NCI-H2107 treated with DMSO at 0.1 percent for 48 hours (cell line): ENCODE results near the gene CREB3L2.
"Not testable (repeated sequence)": the region's sequence is repeated elsewhere in the genome, so short reads cannot be mapped to it uniquely, and the experiment has no call there.

ENCODE experiments used
- DNase-seq: peaks from one replicate; lab custom pipeline; 2025; ENCODE audit not compliant: unreplicated experiment; lab: John Stamatoyannopoulos, UW

Gene CREB3L2

GRCh38 chr7:137908106-137908505, 93.8 kb downstream of the CREB3L2 start:
- no peak for DNase-seq

GRCh38 chr7:137906636-137907035, 95.2 kb downstream of the CREB3L2 start:
- DNase-seq, result not testable (repeated sequence)

- no peak for DNase-seq
Observed at GRCh38 chr7:137904833-137905232, 97.1 kb downstream of the CREB3L2 start.

DNA sequence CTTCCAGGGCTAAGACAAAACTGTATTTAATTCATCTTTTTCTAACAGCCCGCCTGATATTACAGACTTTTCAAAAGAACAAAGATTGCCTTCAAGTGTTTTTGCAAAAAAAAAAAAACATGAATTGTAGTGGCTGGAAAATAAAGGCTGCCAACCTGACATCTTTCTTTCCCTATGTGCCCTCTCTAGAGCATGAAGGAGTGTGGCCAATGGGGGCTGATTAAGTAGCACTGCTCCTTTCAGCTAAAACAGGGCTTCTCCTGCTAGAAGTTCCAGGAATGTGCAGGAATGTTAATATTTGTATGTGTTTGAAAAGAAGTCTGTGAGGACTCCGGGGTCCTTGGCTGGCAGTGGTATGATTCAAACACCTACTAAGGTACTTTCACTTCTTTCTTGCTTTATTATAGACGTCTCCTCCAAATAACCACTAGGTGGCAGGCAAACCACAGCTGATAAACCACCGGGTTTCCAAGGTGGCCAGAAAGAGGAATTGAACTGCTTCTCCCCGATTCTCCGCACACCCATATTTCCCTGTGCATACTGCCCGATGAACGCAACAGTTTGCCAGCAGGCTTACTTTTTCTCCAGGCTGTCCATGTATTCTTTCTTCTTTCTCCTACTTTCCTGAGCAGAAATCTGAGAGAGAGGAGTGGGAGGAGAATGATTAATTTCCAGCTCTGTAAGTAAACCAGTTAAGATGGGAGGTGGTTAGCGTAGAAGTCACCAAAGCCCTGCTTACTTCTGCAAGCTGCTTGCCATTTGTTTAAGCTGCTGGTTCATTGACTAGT, 98.3 kb downstream of the CREB3L2 start:
- peak; percentile 85 for DNase-seq

DNA sequence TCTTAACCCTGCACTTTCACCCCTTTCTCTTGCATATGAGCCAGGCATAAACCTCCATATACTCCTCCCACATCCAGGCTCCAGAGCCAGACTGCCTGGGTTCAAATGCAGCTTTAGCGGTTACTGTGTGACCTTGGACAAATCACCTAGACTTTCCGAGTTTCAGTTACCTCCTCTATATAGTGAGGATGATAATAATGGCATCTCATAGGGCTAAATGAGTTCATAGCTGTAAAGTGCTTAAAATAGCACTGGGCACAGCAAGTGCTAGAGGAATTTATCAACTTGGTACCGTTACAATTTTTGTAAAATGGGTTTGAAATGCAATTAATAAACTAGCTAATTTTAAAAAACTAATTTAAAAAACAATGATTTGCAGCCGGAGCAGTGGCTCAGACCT, 101.7 kb downstream of the CREB3L2 start:
- DNase-seq, result no peak

DNA sequence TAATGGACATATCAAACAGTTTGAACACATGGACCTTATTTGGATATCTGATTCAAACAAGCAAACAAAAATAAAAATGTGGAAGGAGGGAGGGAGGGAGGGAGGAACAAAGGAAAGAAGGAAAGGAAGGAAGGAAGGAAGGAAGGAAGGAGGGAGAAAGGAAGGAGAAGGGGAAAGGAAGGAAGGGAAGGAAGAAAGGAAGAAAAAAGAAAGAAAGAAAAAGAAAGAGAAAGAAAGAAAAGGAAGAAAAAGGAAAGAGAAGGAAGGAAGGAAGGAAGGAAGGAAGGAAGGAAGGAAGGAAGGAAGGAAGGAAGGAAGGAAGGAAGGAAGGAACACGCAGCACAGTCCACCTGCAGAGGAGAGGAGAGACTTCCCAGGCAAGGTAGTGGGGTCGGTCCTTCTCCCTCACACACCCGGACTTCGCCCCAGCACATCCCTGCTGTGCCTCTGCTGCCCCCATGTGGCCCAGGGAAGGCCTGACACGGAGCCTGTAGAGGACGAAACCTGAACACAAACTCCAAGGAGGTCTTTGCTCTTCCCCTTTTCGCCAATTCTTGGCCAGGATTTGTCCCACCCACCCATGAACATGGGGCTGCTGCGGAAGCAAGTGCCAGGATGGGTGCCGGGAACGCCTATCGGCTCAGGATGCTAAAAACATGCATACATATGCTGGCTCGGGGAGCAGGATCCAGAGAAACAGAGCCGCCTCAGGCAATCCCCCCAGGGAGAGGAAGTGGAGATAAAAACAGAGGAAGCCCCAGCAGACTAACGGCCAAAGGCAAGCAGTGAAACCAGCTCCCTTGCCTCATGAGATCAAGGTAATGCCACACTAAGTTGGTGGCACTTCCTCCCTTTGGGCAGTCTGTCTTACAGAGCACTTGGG, 102.8 kb downstream of the CREB3L2 start:
- DNase-seq, result peak; percentile 18

GRCh38 chr7:137895301-137896221, 106.3 kb downstream of the CREB3L2 start:
- no peak for DNase-seq

GRCh38 chr7:137893143-137893742, 108.6 kb downstream of the CREB3L2 start:
- DNase-seq, result no peak

DNA sequence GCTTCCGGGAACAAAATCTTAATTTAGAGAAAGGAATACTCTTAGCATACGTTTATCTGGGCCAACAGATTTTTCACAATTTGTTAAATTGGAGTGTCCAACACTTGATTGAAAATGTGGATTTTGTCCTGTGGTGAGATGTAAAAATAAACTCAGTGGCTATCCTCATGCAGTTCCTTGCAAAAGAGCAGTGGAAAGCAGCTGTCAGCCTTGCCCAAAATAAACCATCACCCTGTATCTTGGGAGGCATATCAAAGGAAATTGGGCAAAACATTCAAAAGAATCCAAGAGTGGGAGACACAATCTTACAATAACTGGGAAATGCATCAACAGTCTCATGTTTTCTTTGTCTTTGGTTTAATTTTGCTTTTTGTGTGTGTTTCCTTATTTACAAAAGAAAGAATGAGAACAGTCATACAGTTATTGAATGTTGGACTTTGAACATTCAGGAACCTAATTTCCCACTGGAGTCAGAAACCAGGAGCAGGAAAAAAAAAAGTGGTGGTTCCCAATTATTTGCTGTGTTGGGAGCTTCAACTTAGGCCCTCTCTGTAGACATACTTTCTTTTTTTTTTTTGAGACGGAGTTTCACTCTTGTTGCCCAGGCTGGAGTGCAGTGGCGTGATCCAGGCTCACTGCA, 110.8 kb downstream of the CREB3L2 start:
- no peak for DNase-seq

DNA sequence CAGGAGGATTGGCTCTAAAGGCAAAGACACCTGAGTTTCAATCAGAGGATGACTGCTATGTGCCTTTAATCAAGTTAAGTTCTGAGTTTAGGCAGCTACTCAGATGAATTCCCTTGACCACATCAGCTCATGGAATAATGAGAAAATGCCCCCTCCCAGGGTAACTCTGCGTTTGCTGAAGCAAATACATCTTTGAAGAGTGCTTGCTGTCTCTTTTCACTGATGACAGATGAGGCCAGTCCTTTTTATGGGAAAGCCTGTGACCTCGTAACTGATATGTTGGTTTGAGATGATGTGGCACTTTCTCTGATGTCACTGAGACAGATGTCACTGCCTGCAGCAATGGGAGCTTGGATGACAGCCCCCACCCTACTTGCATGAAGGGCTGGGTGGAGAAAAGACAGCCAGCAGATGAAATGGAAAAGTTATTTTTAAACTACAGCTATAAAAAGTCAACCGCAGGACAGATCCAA, 111.4 kb downstream of the CREB3L2 start:
- no peak for DNase-seq

DNA sequence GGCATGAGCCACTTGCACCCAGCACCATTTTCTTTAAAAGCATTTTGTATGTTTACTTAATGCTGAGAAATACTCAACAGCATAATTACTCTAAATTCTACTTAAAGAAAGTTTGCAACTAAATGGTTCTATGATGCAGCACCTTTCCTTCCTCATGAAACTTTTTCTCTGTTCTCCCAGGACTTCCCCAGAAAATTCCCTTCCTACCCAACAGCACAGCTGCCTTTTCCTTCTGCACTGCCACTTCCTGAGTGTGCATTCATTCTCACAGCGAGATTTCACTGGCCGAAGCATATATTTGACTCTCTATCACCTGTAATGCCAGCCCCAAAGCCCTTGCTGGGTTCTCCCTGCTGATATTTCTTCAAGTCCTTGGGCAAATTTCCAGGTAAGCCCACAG, 113.6 kb downstream of the CREB3L2 start:
- DNase-seq, result no peak

- no peak for DNase-seq
Observed at GRCh38 chr7:137886746-137887145, 115.1 kb downstream of the CREB3L2 start.

DNA sequence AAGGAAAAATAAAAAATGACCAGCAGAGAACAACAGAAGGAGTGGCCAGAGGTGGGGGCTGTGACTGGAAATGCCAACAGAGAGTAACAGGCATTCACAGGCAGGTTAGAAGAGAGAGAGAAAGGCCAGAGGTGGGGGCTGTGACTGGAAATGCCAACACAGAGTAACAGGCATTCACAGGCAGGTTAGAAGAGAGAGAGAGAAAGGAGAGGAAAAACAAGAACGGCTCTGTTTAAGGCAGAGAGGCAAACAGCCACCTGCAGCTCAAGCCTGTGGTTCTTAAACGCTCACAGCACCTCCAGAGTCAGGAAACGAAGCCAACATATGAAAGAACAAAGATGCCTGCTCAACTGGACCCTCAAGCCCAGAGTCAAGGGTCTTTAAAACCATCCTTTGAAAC, 115.6 kb downstream of the CREB3L2 start:
- no peak for DNase-seq

DNA sequence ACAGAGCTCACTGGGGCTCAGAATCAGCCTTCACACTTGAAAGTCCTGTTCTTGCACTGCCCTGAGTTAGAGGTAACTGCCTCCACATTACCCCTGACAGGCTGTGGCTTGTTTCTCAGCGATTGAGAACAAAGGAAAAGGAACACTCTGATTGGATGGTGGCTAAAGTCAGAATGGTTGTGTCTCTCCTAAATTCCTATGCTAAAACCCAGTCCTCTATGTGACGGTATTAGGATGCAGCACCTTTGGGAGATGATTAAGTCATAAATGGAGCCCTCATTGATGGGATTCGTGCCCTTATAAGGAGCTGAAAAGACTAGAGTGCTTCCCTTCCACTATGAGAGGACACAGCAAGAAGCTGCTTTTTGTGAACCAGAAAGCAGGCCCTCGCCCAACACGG, 116.2 kb downstream of the CREB3L2 start:
- DNase-seq, result no peak

DNA sequence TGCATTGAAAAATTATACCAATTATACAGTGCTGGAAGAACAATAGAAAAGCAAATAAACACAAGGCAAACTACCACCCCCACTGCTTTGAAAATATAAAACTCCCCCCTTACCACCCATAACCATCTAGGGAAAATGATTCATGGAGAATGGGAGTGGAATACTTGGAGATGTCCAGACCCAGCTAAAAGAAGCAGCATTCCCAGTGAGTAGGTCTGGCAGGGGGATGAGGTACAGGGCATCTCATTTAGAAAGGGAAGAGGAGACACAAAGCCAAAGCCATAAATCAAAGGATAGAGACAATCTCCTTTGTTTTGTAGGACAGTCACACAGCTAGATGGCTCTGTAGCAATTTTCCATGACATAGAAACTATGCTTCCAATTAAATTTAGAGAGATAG, 119.1 kb downstream of the CREB3L2 start:
- DNase-seq, result no peak

- no peak for DNase-seq
Observed at GRCh38 chr7:137882261-137882668, 119.6 kb downstream of the CREB3L2 start.

- no peak for DNase-seq
Observed at GRCh38 chr7:137881607-137882260, 120.2 kb downstream of the CREB3L2 start.

- no peak for DNase-seq
Observed at GRCh38 chr7:137880432-137880831, 121.5 kb downstream of the CREB3L2 start.

DNA sequence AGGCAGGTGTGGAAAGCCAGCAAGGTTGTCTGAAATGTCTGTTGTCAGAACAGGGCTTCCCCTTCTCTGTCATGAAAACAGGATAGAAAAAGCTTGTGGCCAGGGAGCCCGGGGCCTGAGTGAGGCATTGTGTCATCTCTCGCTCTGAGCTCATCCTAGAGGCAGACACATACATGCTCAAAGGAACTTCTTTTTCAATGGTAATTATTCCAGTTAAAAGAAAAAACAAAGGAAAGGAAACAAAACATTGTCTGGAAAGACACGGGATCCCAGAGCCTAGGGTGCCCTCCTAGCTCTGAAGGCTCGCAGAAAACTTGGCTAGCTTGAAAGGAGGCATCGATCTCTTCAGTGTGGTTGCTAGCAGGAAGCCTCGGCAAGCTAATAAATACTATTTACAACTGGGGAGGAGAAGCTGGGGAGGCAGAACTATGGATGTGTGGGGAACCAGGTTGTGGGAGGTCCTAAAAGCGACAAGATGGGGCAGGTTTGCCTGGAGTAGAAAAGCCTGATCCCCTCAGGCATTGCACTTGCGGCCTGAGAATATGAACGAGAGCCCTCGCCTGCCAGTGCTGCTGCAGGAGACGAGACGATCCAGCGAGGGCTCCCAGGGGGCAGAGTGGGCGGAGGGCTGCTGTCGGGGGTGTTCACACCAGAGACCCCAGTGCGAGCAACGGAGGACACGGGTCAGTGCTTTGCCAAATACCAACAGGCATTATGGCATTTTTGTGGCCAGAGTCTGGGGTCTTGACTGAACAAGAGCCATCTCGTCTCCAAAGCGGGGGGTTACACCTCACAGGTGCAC, 122.3 kb downstream of the CREB3L2 start:
- no peak for DNase-seq
